GM19395 (cell line): ENCODE data around the gene BCKDHB.
A peak's percentile ranks its signal among the peaks of the same experiment; 100 is the strongest.
"Not testable (repeated sequence)": the region's sequence is repeated elsewhere in the genome, so short reads cannot be mapped to it uniquely, and the experiment has no call there.

Source experiments
- ATAC-seq: cut with Tn5 transposase; IDR thresholded peaks from one replicate; pipeline ENCODE4 v1.9.1; 2021; ENCODE audit warnings: mild to moderate bottlenecking, moderate library complexity; ENCODE audit not compliant: unreplicated experiment

Gene BCKDHB

GRCh38 chr6:80203283-80203682 lies 96.8 kb downstream of the BCKDHB start:
- ATAC-seq = no peak

- no peak for ATAC-seq
Measured at GRCh38 chr6:80205404-80205803, 98.9 kb downstream of the BCKDHB start.

GRCh38 chr6:80206758-80207157 lies 100.3 kb downstream of the BCKDHB start:
- no peak for ATAC-seq

- no peak for ATAC-seq
Measured at GRCh38 chr6:80209430-80209829, 103.0 kb downstream of the BCKDHB start.

GRCh38 chr6:80210618-80211017 lies 104.1 kb downstream of the BCKDHB start:
- ATAC-seq = no peak

- peak; percentile 38 for ATAC-seq
Measured at GRCh38 chr6:80211286-80211685, 104.8 kb downstream of the BCKDHB start.

- ATAC-seq = not testable (repeated sequence)
Measured at GRCh38 chr6:80211890-80212289, 105.4 kb downstream of the BCKDHB start.

GRCh38 chr6:80214436-80215022 lies 108.1 kb downstream of the BCKDHB start:
- peak; percentile 90 for ATAC-seq

- ATAC-seq = no peak
Measured at GRCh38 chr6:80215063-80215462, 108.6 kb downstream of the BCKDHB start.

GRCh38 chr6:80217794-80218193 lies 111.3 kb downstream of the BCKDHB start:
- no peak for ATAC-seq

GRCh38 chr6:80223743-80224212 lies 117.3 kb downstream of the BCKDHB start:
- no peak for ATAC-seq

- no peak for ATAC-seq
Measured at GRCh38 chr6:80226151-80226550, 119.7 kb downstream of the BCKDHB start.

- no peak for ATAC-seq
Measured at GRCh38 chr6:80226699-80227098, 120.2 kb downstream of the BCKDHB start.

- no peak for ATAC-seq
Measured at GRCh38 chr6:80227545-80228105, 121.2 kb downstream of the BCKDHB start.

GRCh38 chr6:80233262-80233661 lies 126.8 kb downstream of the BCKDHB start:
- no peak for ATAC-seq

GRCh38 chr6:80233958-80234357 lies 127.5 kb downstream of the BCKDHB start:
- ATAC-seq = no peak

- ATAC-seq = no peak
Measured at GRCh38 chr6:80234401-80234800, 127.9 kb downstream of the BCKDHB start.

- no peak for ATAC-seq
Measured at GRCh38 chr6:80234908-80235307, 128.4 kb downstream of the BCKDHB start.

- ATAC-seq = no peak
Measured at GRCh38 chr6:80235647-80236046, 129.2 kb downstream of the BCKDHB start.

GRCh38 chr6:80238754-80239153 lies 132.3 kb downstream of the BCKDHB start:
- ATAC-seq = not testable (repeated sequence)

- ATAC-seq = no peak
Measured at GRCh38 chr6:80245043-80245442, 138.6 kb downstream of the BCKDHB start.

- no peak for ATAC-seq
Measured at GRCh38 chr6:80249897-80250296, 143.4 kb downstream of the BCKDHB start.
